Measurements from ENCODE around the gene AFF2. TPM values are rescaled to one million over a fixed set of nuclear protein-coding genes. Genes with fewer than 3 reads are reported as not detected.
A peak's percentile ranks its signal among the peaks of the same experiment; 100 is the strongest.
"Not testable (repeated sequence)": the region's sequence is repeated elsewhere in the genome, so short reads cannot be mapped to it uniquely, and the experiment has no call there.

AFF2 gene
- total RNA-seq, 2 experiments from 2014 or later: 1.7 to 2.0 TPM

DNA sequence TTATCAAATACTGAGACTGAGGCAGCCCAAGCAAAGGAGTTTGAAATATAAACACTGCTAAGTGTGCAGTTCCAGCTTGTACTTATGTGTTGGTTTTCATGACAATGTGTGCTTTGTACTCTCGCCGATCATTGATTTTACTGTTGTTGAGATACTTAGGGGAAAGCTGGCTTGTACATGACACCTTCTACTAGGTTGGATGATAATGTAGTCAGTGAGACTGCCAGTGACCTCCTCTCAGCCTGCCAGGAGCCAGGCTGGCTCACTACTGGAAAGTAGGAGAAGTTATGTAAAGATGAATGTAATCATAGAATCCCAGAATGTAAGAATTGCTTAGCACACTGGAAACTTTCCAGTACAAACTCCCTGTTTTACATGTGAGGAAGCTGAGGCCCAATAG is 132.0 kb downstream of the AFF2 start:
- Mint-ChIP-seq H3K4me1 (ENCODE audit: low read depth) (no peaks in the 10 kb centered on the region), H3K27ac (no peak overlapping the region), H3K4me3 (no peak overlapping the region), H3K36me3 (ENCODE audit: low read depth) (no peaks in the 10 kb centered on the region), H3K9me3 (no peaks in the 10 kb centered on the region), H3K27me3 (ENCODE audit: low read depth) (no peaks in the 10 kb centered on the region)
- CTCF ChIA-PET: no interaction called here
- intact Hi-C loops (cut with micrococcal nuclease): no loop called here
- no peak for DNase-seq

DNA sequence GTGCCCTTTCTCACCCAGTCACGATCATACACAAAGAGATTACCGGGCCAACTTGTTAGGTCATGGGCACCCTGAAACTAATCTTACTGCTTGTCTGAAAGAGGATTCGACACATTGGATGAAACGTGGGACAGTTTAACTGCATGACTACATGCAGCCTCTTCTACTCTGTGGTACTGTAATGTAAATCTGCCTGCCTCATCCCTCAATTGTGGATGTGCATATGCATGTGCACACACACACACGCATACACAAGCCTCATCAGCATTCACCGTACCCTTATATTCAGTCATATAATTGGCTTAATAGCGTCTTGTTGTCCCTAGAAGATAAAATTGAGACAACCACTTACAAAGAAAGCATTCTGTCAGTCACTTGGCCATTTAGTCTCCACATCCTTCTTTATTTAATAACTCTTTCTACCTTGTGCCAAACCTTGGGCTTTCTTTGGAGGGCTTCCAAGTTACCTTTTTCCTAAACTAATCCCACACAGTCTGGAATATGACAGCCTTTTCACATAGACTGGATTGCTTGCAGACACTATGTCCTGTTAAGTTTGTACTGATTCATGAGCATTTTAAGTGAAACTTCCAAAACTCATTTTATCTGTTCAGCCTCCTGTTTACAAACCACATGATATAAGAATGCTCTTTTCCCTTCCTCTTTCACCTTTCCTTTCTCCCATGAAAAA is 132.9 kb downstream of the AFF2 start:
- Mint-ChIP-seq H3K27ac (no peak overlapping the region), H3K4me3 (no peak overlapping the region), H3K4me1 (ENCODE audit: low read depth) (peaks cover 3% of the 10 kb centered on the region), H3K27me3 (ENCODE audit: low read depth) (no peaks in the 10 kb centered on the region), H3K9me3 (no peaks in the 10 kb centered on the region), H3K36me3 (ENCODE audit: low read depth) (no peaks in the 10 kb centered on the region)
- intact Hi-C loops (cut with micrococcal nuclease): no loop called here
- DNase-seq: no peak
- CTCF ChIA-PET: no interaction called here

DNA sequence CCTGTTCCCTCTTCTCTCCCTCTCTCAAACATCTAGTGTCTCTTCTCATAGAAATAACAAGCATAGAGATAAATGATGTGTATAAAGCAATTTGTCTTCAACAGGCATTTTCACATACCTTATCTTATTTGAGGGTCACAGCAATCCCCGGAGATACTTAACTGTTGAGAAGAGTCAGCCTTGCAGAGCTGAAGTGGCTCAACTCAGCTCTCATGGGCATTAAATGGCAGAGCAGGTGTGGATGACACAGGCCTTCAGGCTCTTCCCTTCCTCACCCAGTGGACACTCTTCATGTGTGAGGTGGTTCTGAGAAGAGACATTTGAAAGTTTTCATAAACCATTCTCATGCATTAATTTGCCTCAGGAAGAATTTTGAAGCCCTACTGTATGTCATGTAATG is 134.2 kb downstream of the AFF2 start:
- H3K4me1 Mint-ChIP-seq (ENCODE audit: low read depth): peaks cover 3% of the 10 kb centered on the region
- no peak overlapping the region for H3K4me3 Mint-ChIP-seq
- CTCF ChIA-PET: no interaction called here
- intact Hi-C loops (cut with micrococcal nuclease): no loop called here
- no peaks in the 10 kb centered on the region for H3K9me3 Mint-ChIP-seq
- DNase-seq: no peak
- no peaks in the 10 kb centered on the region for H3K36me3 Mint-ChIP-seq (ENCODE audit: low read depth)
- no peak overlapping the region for H3K27ac Mint-ChIP-seq
- H3K27me3 Mint-ChIP-seq (ENCODE audit: low read depth): no peaks in the 10 kb centered on the region

DNA sequence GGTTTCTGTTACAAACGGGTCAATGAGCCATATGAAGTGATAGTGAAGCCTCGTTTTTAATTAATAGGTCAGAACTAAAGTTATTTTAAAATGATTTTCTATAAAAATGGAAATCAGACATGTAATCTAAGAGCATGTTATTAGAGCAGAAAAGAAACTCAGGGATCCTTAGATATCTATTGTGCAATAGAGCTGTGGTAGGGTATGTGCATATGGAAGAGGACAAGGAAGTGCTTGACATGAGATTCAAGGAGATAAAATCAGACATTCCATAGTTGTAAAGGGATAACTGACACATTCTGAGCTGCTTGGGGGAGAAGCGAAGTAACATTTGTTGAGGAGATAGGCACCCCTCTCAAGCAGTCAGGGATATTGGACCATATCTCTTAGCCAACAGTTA is 143.0 kb downstream of the AFF2 start:
- Mint-ChIP-seq H3K36me3 (ENCODE audit: low read depth) (no peaks in the 10 kb centered on the region), H3K27ac (no peak overlapping the region), H3K4me3 (no peak overlapping the region), H3K27me3 (ENCODE audit: low read depth) (no peaks in the 10 kb centered on the region), H3K9me3 (no peaks in the 10 kb centered on the region), H3K4me1 (ENCODE audit: low read depth) (no peaks in the 10 kb centered on the region)
- intact Hi-C loops (cut with micrococcal nuclease): no loop called here
- CTCF ChIA-PET: no interaction called here
- DNase-seq: no peak

DNA sequence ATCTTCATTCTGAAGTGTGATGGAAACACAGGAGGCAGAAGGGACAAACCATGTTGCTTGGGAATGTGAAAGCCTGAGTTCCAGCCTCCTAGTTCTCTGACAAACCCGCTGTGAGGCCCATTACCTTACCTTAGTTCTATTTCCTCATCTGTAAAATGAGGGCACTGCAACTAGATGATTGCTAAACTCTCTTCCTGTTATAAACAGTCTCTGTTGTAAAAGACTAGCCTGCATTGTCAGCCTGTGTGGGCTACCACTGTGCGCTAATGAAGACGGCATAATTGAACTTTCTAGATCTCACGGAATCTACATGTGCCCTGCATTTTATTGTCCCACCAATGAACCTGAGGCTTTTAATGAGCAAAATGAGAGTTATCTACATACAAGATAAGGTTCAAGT is 147.2 kb downstream of the AFF2 start:
- Mint-ChIP-seq H3K9me3 (no peaks in the 10 kb centered on the region), H3K27me3 (ENCODE audit: low read depth) (no peaks in the 10 kb centered on the region), H3K27ac (no peak overlapping the region), H3K36me3 (ENCODE audit: low read depth) (no peaks in the 10 kb centered on the region), H3K4me3 (no peak overlapping the region), H3K4me1 (ENCODE audit: low read depth) (no peaks in the 10 kb centered on the region)
- CTCF ChIA-PET: no interaction called here
- no peak for DNase-seq
- intact Hi-C loops (cut with micrococcal nuclease): no loop called here

DNA sequence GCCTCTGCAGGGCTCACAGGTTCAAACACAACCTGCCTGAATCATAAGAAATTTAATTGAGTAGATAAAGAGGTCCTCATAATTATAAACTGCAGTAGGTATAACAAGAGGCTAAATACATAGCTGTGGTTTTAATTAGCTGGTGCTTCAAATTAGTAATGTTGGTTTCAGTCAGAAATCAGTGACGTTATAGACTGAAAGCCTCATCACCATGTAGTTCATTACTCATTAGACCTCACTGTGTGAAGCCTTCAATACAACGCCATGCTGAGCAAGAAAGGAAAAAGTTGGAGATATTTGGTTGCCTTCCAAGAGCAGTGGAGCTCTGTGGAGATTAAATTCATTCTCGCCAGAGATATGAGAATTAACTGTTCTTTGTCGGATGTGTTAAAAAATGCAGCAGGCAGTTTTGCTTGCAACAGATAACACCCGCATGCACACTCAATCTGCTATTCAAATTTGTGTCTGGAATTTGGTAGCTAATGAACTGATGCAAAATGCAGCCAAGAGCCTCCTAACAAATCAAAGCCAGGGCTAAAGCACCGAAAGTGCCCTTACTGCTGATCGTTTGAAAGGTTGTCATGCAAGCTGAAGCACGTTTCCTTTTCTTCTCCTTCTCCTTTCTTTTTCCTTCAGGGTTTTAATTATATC is 148.9 kb downstream of the AFF2 start:
- no peaks in the 10 kb centered on the region for H3K4me1 Mint-ChIP-seq (ENCODE audit: low read depth)
- no peak overlapping the region for H3K4me3 Mint-ChIP-seq

DNA sequence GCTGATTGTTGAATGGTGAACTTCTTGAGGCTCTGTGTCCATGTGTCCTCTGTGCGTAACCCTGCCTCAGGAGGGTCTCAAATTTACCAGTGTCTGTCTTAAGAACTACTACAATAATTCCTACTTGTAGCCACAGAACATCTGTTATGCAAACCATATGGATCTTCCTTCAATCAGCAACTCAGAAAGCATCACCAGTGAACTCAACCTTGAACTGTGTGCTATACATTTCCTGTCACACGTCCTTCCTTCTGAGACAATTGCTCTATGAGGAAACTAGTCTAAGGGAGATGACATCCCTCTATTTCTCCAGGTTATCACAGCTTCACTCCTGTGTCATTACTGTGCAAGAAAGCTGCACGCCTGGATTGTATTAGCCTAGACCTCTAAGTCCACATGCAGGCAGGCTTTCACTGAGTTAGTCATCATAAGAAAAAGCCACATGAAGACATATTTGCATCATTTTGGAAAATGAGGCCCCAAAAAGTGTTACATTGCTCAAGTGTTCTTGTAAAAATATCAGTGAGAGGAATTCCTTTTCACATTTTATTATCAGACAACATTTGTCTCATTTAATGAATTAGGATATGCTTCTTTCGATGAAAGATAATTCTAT is 157.8 kb downstream of the AFF2 start:
- Mint-ChIP-seq H3K4me1 (ENCODE audit: low read depth) (peaks cover 10% of the 10 kb centered on the region), H3K27ac (no peak overlapping the region), H3K9me3 (peaks cover 3% of the 10 kb centered on the region), H3K36me3 (ENCODE audit: low read depth) (no peaks in the 10 kb centered on the region), H3K27me3 (ENCODE audit: low read depth) (no peaks in the 10 kb centered on the region), H3K4me3 (no peak overlapping the region)
- CTCF ChIA-PET: no interaction called here
- intact Hi-C loops (cut with micrococcal nuclease): loop anchor here (2.0 kb wide), 1 partner anchor 45 kb away; no protein-coding TSS in a partner anchor
- peak; percentile 3 for DNase-seq

More for the DNA sequence above, 148.9 kb downstream of the AFF2 start:
- peaks cover 2% of the 10 kb centered on the region for H3K9me3 Mint-ChIP-seq
- DNase-seq: no peak
- no peaks in the 10 kb centered on the region for H3K27me3 Mint-ChIP-seq (ENCODE audit: low read depth)
- intact Hi-C loops (cut with micrococcal nuclease): no loop called here
- CTCF ChIA-PET: no interaction called here
- no peaks in the 10 kb centered on the region for H3K36me3 Mint-ChIP-seq (ENCODE audit: low read depth)
- no peak overlapping the region for H3K27ac Mint-ChIP-seq

DNA sequence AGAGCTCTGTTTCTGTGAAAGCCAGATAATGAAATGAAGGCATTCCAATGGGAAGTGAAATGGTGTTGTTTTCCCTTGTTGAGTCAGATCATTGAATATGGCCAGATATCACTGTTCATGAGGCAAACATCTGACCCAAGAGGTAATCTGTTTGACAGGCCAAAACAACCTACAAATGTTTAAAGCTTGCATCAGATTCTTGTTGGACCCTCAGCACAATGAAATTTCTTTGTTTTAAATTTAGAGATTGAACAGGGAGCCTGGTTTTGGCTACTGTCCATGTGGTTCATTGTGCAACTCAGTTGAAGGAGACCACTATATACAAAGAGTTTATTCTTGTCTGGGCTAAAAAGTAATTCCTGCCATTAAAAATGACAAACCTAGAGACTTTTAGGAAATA is 159.1 kb downstream of the AFF2 start:
- H3K36me3 Mint-ChIP-seq (ENCODE audit: low read depth): peaks cover 2% of the 10 kb centered on the region
- no peak overlapping the region for H3K27ac Mint-ChIP-seq
- H3K4me3 Mint-ChIP-seq: no peak overlapping the region
- no peaks in the 10 kb centered on the region for H3K9me3 Mint-ChIP-seq
- H3K27me3 Mint-ChIP-seq (ENCODE audit: low read depth): no peaks in the 10 kb centered on the region
- DNase-seq: no peak
- CTCF ChIA-PET: no interaction called here
- intact Hi-C loops (cut with micrococcal nuclease): loop anchor here (2.0 kb wide), 1 partner anchor 47 kb away; no protein-coding TSS in a partner anchor
- H3K4me1 Mint-ChIP-seq (ENCODE audit: low read depth): peaks cover 10% of the 10 kb centered on the region

DNA sequence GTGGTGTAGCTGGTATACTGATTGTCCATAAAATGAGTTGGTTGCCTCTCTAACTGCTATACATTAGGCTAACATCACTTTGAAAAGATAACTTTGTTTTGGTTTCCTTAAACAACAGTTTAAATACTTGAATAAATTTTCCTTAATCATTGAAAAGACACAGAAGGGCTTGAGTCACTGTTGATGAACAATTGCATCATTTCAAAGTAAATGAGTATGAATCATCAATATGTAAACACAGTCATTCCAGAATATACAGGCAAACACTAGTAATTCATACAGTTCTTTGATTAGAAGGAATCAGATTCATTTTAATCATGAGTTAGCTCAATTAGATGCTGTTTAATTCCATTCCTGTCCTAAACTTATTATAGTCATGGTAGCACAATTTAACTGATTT is 160.6 kb downstream of the AFF2 start:
- CTCF ChIA-PET: interaction anchor here (1.8 kb wide), 1 partner anchor 810 kb away, joined by 4 read pairs; no protein-coding TSS in a partner anchor
- H3K4me3 Mint-ChIP-seq: no peak overlapping the region
- no peak overlapping the region for H3K27ac Mint-ChIP-seq
- intact Hi-C loops (cut with micrococcal nuclease): no loop called here
- H3K27me3 Mint-ChIP-seq (ENCODE audit: low read depth): no peaks in the 10 kb centered on the region
- H3K9me3 Mint-ChIP-seq: peaks cover 2% of the 10 kb centered on the region
- peaks cover 10% of the 10 kb centered on the region for H3K4me1 Mint-ChIP-seq (ENCODE audit: low read depth)
- DNase-seq: no peak
- peaks cover 4% of the 10 kb centered on the region for H3K36me3 Mint-ChIP-seq (ENCODE audit: low read depth)

DNA sequence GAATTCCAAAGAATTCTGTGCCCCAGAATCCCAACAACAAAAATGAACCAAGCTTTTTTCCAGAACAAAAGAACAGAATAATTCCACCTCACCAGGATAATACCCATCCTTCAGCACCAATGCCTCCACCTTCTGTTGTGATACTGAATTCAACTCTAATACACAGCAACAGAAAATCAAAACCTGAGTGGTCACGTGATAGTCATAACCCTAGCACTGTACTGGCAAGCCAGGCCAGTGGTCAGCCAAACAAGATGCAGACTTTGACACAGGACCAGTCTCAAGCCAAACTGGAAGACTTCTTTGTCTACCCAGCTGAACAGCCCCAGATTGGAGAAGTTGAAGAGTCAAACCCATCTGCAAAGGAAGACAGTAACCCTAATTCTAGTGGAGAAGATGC is 161.6 kb downstream of the AFF2 start:
- H3K27ac Mint-ChIP-seq: no peak overlapping the region
- peaks cover 10% of the 10 kb centered on the region for H3K4me1 Mint-ChIP-seq (ENCODE audit: low read depth)
- no peaks in the 10 kb centered on the region for H3K27me3 Mint-ChIP-seq (ENCODE audit: low read depth)
- no peak for DNase-seq
- intact Hi-C loops (cut with micrococcal nuclease): no loop called here
- peaks cover 4% of the 10 kb centered on the region for H3K36me3 Mint-ChIP-seq (ENCODE audit: low read depth)
- H3K4me3 Mint-ChIP-seq: no peak overlapping the region
- H3K9me3 Mint-ChIP-seq: peaks cover 2% of the 10 kb centered on the region
- CTCF ChIA-PET: interaction anchor here (1.8 kb wide), 1 partner anchor 809 kb away, joined by 4 read pairs; no protein-coding TSS in a partner anchor

DNA sequence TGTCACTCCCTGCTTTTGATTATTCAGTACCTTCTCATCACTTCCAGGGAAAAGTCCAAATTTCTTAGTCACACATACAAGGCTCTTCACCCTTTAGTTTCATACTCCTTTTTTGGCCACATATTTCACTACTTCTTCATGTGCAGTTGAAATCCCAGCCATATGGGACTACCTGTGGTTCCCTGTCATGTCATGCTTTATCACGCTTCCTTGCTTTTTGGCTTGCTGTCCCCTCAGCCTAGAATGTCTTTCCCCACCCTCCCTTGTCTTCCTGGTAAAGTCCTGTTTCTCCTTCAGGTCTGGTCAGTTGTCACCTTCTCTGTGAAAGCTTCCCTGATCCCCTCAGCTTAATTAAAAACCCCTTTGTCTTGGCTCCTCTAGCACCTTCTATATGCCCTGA is 163.8 kb downstream of the AFF2 start:
- H3K27me3 Mint-ChIP-seq (ENCODE audit: low read depth): no peaks in the 10 kb centered on the region
- H3K36me3 Mint-ChIP-seq (ENCODE audit: low read depth): peaks cover 10% of the 10 kb centered on the region
- CTCF ChIA-PET: no interaction called here
- H3K27ac Mint-ChIP-seq: no peak overlapping the region
- intact Hi-C loops (cut with micrococcal nuclease): no loop called here
- H3K4me1 Mint-ChIP-seq (ENCODE audit: low read depth): no peaks in the 10 kb centered on the region
- DNase-seq: no peak
- H3K4me3 Mint-ChIP-seq: no peak overlapping the region
- peaks cover 14% of the 10 kb centered on the region for H3K9me3 Mint-ChIP-seq

DNA sequence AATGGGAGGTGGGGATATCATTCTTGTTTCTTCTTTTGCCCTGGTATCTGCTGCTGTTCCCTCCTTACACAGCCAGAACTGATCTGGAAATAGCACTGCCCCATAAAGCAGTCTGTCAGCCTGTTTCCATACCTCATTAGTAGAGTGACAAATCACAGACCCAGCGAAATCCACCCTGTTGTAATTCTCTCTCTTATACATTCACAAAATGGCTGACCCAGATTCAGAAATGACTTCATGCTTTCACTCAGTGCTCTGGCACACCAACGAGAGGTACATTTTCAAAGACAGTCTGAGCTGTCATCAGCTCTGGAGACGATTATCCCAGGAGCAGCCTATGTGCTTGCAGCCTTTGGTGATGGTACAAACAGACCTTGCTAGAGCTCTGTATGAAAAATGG is 164.6 kb downstream of the AFF2 start:
- no peak for DNase-seq
- peaks cover 19% of the 10 kb centered on the region for H3K9me3 Mint-ChIP-seq
- peaks cover 11% of the 10 kb centered on the region for H3K36me3 Mint-ChIP-seq (ENCODE audit: low read depth)
- no peaks in the 10 kb centered on the region for H3K27me3 Mint-ChIP-seq (ENCODE audit: low read depth)
- no peak overlapping the region for H3K27ac Mint-ChIP-seq
- CTCF ChIA-PET: no interaction called here
- no peak overlapping the region for H3K4me3 Mint-ChIP-seq
- intact Hi-C loops (cut with micrococcal nuclease): no loop called here
- no peaks in the 10 kb centered on the region for H3K4me1 Mint-ChIP-seq (ENCODE audit: low read depth)

DNA sequence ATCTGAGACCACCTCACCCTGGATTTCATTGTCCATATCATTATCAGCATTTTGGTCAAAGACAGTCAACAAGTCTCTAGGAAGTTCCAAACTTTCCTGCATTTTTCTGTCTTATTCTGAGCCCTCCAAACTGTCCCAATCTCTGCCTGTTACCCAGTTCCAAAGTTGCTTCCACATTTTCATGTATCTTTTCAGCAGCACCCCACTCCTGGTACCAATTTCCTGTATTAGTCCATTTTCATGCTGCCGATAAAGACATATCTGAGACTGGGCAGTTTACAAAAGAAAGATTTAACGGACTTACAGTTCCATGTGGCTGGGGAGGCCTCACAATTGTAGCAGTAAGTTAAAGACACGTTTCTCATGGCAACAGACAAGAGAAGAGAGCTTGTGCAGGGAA is 168.8 kb downstream of the AFF2 start:
- intact Hi-C loops (cut with micrococcal nuclease); DNase-seq; H3K4me3 Mint-ChIP-seq; H3K27me3 Mint-ChIP-seq (ENCODE audit: low read depth); H3K4me1 Mint-ChIP-seq (ENCODE audit: low read depth); H3K27ac Mint-ChIP-seq; CTCF ChIA-PET: not testable (repeated sequence)
- Mint-ChIP-seq H3K9me3 (peaks cover 23% of the 10 kb centered on the region), H3K36me3 (ENCODE audit: low read depth) (peaks cover 11% of the 10 kb centered on the region)

All from activated naive CD4-positive, alpha-beta T cell treated with anti-CD3 and anti-CD28 coated beads for 36 hours (primary cell).